ENCODE data around the gene C3orf20.
"Not testable (repeated sequence)": the region's sequence is repeated elsewhere in the genome, so short reads cannot be mapped to it uniquely, and the experiment has no call there.

The C3orf20 gene

DNA sequence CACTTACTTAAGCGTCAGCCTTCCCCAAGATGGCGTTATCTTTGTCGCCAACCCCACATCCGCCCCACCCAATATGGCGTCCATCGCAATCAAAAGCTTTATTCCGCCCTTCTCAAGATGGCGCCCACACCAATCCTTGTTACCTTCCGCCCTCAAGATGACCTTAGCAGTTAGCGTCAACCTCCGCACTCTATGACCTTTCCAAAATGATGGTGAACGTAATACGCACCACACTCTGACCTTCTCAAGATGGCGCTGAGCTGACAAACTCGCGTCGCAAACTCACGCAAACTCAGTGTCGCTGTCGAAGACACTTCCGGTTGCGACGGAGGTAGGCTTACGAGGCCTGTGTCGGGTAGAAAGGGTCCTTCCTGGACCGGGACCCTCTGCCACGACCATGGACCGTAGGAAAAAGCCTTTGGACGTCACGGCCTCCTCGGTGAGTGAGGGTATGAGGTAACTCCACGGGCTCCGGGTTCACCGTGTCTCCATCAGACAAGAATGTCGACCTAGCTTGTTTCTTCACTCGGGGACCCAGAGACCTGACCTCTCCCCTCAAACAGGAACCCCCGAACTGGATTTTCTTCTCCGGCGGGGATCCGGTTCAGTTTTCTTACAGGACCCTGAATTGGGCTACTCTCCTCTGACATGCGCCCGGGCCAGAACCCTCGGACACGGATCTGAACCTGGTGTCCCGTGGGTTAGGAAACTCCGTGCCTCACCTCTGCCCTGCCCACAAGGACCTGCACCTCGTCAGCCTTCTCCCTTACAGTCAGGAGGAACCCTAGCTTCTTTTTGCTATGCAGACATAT lies 23.3 kb upstream of the C3orf20 start, which contains the start of gene CCDC174:
TSS of gene CCDC174 (plus strand) at position 323 of the 812 bp plus-strand sequence. CDS start at position 398, 75 bp downstream.
- DNase-seq = peak; percentile 100

- not testable (repeated sequence) for DNase-seq
Measured at GRCh38 chr3:14652360-14652907, 22.5 kb upstream of the C3orf20 start.

GRCh38 chr3:14657579-14657978 lies 17.4 kb upstream of the C3orf20 start:
- DNase-seq = no peak

DNA sequence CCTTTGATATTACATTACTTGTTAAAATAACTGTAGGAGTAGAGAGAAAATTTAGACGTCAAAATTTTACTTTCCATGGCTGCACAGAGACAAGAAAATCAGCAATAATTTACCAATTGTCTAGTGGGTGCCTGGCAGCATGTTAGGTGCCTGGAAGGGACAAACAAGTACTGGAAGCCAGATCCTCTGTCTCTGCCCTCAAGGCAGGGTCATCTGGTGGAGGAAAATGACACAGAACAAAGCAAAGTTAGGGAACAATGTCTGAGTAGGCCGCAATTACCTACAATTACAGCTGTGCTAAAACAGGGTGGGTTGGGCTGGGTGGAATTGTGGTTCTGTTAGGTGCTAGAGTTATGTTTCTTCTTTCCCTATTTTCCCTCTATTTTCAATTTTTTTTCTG lies 16.0 kb upstream of the C3orf20 start:
- DNase-seq = no peak

GRCh38 chr3:14660942-14661341 lies 14.0 kb upstream of the C3orf20 start:
- DNase-seq = no peak

GRCh38 chr3:14663396-14664135 lies 11.4 kb upstream of the C3orf20 start:
- no peak for DNase-seq

DNA sequence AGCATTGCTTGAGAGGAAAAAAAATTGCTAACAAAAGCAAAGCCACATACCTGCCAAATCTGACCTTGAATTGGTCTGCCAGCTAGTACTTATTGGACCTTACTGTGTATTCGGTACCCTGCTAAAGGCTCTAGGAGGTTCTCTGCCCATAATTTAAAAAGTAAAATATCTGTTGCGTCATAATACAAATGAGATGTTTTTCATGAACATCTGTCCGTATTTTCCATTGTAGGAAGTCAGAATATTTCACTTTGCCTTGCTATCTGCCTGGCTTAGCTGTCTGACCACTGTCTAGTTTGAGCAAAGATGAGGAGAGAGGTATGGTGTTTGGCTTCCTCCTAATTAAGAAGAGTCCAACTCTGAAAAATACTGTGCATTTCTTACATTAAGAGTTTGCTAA lies 10.8 kb upstream of the C3orf20 start:
- DNase-seq = no peak

GRCh38 chr3:14672588-14672987 lies 2.4 kb upstream of the C3orf20 start:
- DNase-seq = no peak

GRCh38 chr3:14676881-14677280 lies 1.9 kb downstream of the C3orf20 start:
- DNase-seq = no peak

DNA sequence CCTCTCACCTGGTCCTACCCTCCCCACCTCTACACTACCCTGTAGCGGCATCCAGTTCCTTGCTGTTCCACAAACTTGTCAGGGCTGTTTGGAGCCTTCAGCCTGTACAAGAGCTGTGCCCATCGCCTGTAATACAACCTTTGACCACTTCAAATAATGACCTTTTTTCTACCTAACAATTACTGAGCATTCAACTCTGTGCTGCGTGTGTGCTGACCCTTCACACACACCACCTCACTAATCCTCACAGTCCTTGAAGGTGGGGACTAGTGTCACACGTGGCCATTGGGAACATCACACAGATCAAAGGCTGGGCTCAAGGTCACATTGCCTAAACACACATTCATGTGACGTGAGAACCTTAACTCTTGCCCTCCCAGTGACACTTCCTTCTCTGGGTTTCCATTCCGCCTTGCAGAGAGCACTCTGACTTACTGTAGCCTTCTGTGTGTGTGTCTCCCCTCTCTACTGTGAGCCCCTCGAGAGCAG lies 3.1 kb downstream of the C3orf20 start:
- DNase-seq = no peak

GRCh38 chr3:14680115-14680514 lies 5.2 kb downstream of the C3orf20 start:
- DNase-seq = no peak

- DNase-seq = no peak
Measured at GRCh38 chr3:14680716-14681115, 5.8 kb downstream of the C3orf20 start.

DNA sequence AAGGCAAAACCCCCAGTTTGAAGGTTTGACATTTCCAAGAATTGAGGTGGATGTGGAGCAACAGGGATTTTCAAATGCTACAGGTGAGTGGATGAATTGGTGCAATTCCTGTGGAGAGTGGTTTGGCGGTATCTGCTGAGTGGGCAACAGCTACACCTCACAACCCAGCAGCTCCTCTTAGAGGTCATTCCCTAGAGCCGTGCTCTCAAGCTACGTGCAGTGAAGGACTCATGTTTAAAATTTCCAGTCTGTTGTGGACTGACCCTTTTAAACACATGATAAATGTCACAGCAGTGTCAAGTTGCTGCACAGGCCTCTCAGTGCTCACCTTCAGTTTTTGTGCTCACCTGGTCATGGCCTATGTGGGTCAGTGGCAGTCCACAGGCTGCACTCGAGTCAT lies 9.5 kb downstream of the C3orf20 start:
- no peak for DNase-seq

DNA sequence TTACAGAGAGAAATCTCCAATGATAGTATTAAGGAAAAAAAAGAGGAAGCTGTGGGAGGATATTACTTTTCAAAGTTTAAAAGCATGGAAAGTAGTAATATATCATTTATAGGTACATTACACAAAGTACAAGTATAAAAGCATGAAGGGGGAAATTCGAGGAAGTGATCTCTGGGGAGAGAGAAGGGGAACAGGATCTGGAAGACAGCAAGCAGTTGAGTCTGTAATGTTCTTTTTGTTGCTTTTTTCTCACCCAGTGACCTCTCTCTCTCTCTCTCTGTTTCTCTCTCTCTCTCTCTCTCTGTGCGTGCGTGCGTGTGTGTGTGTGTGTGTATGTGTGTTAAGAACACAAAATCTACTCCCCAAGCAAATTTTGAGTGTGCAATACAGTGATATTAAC lies 10.2 kb downstream of the C3orf20 start:
- DNase-seq = no peak

- DNase-seq = no peak
Measured at GRCh38 chr3:14687360-14687759, 12.4 kb downstream of the C3orf20 start.

DNA sequence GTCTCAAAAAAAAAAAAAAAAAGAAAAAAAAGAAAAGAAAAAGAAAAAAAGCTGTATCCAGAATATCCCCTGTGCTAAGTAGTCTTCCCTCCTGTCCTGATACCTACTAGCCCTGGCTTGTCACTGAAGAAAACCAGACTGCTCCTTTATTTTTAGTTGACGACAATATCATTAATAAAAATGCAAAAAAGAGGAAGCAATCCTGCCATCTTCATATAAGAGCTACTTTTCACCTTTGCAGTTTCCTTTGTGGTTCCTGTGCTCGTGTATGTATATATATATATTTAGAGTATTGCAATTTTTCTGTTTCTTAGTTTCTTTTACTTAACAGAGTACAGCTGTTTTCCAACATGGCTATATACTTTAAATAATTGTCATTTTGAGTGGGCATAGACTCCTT lies 13.6 kb downstream of the C3orf20 start:
- no peak for DNase-seq

DNA sequence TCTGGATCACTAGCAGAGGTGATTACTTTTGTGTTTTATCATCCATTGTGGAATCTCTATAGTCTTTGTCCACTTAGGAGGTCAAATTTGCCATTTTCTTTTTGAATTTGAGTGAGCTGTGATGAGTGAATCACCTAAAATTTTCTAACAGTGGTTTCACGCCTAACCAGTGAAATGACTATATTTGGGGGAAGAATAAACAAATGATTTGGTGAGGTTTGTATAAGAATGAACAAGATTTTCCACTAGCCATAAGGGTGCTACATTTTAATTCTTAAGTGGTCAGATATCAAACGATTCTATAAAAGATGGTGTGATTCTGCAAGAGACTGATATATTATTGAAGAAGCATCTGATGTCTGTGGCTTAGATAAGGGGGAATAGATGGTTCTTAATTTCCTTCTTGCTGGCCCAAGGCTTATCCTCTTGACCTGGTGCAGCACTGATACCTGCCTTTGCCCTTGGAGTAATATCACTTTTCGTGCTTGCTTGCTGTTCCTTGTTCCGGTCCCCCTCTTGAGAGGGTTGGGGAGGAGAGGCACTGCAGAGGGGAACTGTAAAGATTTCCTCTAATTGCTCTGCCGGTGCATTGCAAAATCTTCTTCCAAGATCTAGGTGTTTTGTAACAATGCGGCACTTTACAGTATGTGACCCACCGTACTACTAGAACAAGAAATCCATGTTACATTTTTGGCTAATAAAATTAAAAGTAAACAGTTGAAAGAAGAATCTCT lies 14.5 kb downstream of the C3orf20 start:
- no peak for DNase-seq

- no peak for DNase-seq
Measured at GRCh38 chr3:14691239-14691638, 16.3 kb downstream of the C3orf20 start.

- no peak for DNase-seq
Measured at GRCh38 chr3:14691719-14692118, 16.8 kb downstream of the C3orf20 start.

- DNase-seq = peak; percentile 1
Measured at GRCh38 chr3:14698601-14699244, 23.8 kb downstream of the C3orf20 start.

GRCh38 chr3:14699643-14700042 lies 24.7 kb downstream of the C3orf20 start:
- DNase-seq = no peak

DNA sequence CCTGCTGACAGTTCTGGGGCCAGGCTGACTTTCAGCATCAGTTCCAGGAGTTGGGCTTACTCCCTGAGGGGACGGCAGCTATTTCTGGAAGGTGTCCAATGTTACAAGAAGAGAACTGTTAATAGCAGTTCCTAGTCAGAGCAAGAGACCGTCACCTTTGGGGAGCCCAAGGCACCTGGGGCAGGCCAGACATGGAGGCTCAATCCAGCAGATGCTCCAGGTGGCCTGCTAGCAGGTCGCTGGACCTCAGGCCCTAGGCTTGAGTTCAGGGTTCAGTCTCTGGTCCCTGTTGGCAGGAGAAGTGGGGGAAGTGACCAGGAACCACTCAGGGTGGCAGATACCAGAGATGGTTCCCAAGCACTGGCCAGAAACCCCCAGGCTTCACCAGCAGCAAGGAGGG lies 25.9 kb downstream of the C3orf20 start:
- DNase-seq = no peak

- no peak for DNase-seq
Measured at GRCh38 chr3:14701676-14702075, 26.7 kb downstream of the C3orf20 start.
